Activated T-helper 1 cell treated with anti-CD3 and anti-CD28 coated beads, Interleukin-2, amount 50 U/mL, for 16 hours (primary cell): ENCODE results near the gene USP2.

ENCODE experiments used
- DNase-seq, 2 donors: peaks; one replicate each; pipeline ENCODE4 v3.0.0-alpha.2; 2020; ENCODE audit warnings: low read depth in 1 of 2, low spot score in 1 of 2

Gene USP2

GRCh38 chr11:119309953-119310681 lies 71.4 kb downstream of the USP2 start:
- DNase-seq: no peak

- no peak for DNase-seq
Measured at GRCh38 chr11:119309411-119309810, 72.1 kb downstream of the USP2 start.

GRCh38 chr11:119307974-119308373 lies 73.5 kb downstream of the USP2 start:
- no peak for DNase-seq

GRCh38 chr11:119307219-119307618 lies 74.3 kb downstream of the USP2 start:
- DNase-seq: no peak

- no peak for DNase-seq
Measured at GRCh38 chr11:119306373-119306890, 75.1 kb downstream of the USP2 start.

- no peak for DNase-seq
Measured at GRCh38 chr11:119305556-119306372, 75.7 kb downstream of the USP2 start.
